SK-N-SH treated with all-trans-retinoic acid at 6 μM for 48 hours (cell line): ENCODE results near the gene DDX42.

Experiments used
- CSRNP3 ChIP-seq: fragments of 250-450 bp; sonication (Bioruptor Pico); IDR thresholded peaks from 2 replicates; pipeline ENCODE4 v1.5.1; 2021; ENCODE audit warnings: mild to moderate bottlenecking, moderate library complexity
- OSR1 ChIP-seq: fragments of 250-450 bp; sonication (Bioruptor Pico); IDR thresholded peaks from 2 replicates; pipeline ENCODE4 v1.8.0; 2022; ENCODE audit warnings: moderate library complexity, mild to moderate bottlenecking, inconsistent platforms
- PATZ1 ChIP-seq: fragments of 250-450 bp; sonication (Bioruptor Pico); IDR thresholded peaks from 2 replicates; pipeline ENCODE4 v1.8.0; 2020; ENCODE audit warnings: mild to moderate bottlenecking, moderate library complexity, borderline replicate concordance
- RARB ChIP-seq: fragments of 250-450 bp; sonication (Bioruptor Pico); IDR thresholded peaks from 2 replicates; pipeline ENCODE4 v1.8.0; 2021; ENCODE audit warnings: mild to moderate bottlenecking, moderate library complexity
- TCF4 ChIP-seq: fragments of 250-450 bp; sonication (Bioruptor Pico); IDR thresholded peaks from 2 replicates; pipeline ENCODE4 v1.8.0; 2021; ENCODE audit warnings: mild to moderate bottlenecking, moderate library complexity, borderline replicate concordance
- TOX ChIP-seq: fragments of 250-450 bp; sonication (Bioruptor Pico); IDR thresholded peaks from 2 replicates; pipeline ENCODE4 v1.8.0; 2021; ENCODE audit warnings: mild to moderate bottlenecking, moderate library complexity, borderline replicate concordance
- ZNF565 ChIP-seq: fragments of 450-650 bp; formaldehyde crosslinking; conservative IDR thresholded peaks from 2 replicates; pipeline ENCODE4 v1.5.0; 2020; ENCODE audit warnings: low read depth, mild to moderate bottlenecking, moderate library complexity

- no peak for TF ChIP-seq TOX
- TF ChIP-seq OSR1: no peak
- TF ChIP-seq TCF4 (CRISPR knock-in tag): no peak
- TF ChIP-seq PATZ1 (CRISPR knock-in tag): no peak
- TF ChIP-seq RARB (CRISPR knock-in tag): no peak
- TF ChIP-seq ZNF565 (CRISPR knock-in tag): no peak
- no peak for TF ChIP-seq CSRNP3 (CRISPR knock-in tag)
These were observed 61.3 kb downstream of the DDX42 start for GRCh38 chr17:63835167-63835720.
